Measurements from ENCODE around the gene TFG. TPM values are rescaled to one million over a fixed set of nuclear protein-coding genes. Genes with fewer than 3 reads are reported as not detected.

Gene TFG
- total RNA-seq, 5 donors from 2014 or later (not counting 1 experiment from before 2014, with no cell fraction given): 37.8 to 49.4 (median 44.1) TPM

GRCh38 chr3:100777271-100777670 lies 68.0 kb downstream of the TFG start:
- Mint-ChIP-seq H3K4me3 (no peak overlapping the region), H3K27me3 (no peaks in the 10 kb centered on the region), H3K4me1 (no peaks in the 10 kb centered on the region), H3K27ac (no peak overlapping the region), H3K9me3 (no peaks in the 10 kb centered on the region), H3K36me3 (no peaks in the 10 kb centered on the region)
- Histone ChIP-seq H3K27ac (ENCODE audit: low read length) (no peak overlapping the region), H3K4me3 (ENCODE audit: control insufficient read depth in 1 of 2, extremely low read depth in 1 of 2, low read length in 1 of 2) (no peak overlapping the region), H3K36me3 (ENCODE audit: control insufficient read depth in 2 of 2, extremely low read depth in 1 of 2, insufficient read depth in 1 of 2, low read length in 1 of 2) (no peaks in the 10 kb centered on the region), H3K27me3 (replicated peaks in 1 of 2; ENCODE audit: control insufficient read depth in 2 of 2, extremely low read depth in 1 of 2, insufficient read depth in 2 of 2, low read length in 1 of 2) (no peaks in the 10 kb centered on the region), H3K9me3 (no peaks in the 10 kb centered on the region), H3K4me1 (ENCODE audit: control insufficient read depth in 1 of 2, extremely low read depth in 1 of 2, insufficient read depth in 2 of 2, low read length in 2 of 2) (no peaks in the 10 kb centered on the region)
- POLR2A ChIA-PET: no interaction called here
- ATAC-seq (replicated peaks in 1 of 4) (no peak), DNase-seq (no peak)
- CTCF ChIA-PET: no interaction called here

GRCh38 chr3:100779480-100779879 lies 70.2 kb downstream of the TFG start:
- no peaks in the 10 kb centered on the region for H3K27me3 ChIP-seq (replicated peaks in 1 of 2; ENCODE audit: control insufficient read depth in 2 of 2, extremely low read depth in 1 of 2, insufficient read depth in 2 of 2, low read length in 1 of 2)
- DNase-seq (no peak), ATAC-seq (replicated peaks in 1 of 4) (no peak)
- H3K27ac ChIP-seq (ENCODE audit: low read length): no peak overlapping the region
- no peaks in the 10 kb centered on the region for H3K36me3 Mint-ChIP-seq
- peaks cover 0 to 3% of the 10 kb centered on the region in 2 donors for H3K27me3 Mint-ChIP-seq
- no peak overlapping the region for H3K27ac Mint-ChIP-seq
- H3K4me3 ChIP-seq (ENCODE audit: control insufficient read depth in 1 of 2, extremely low read depth in 1 of 2, low read length in 1 of 2): no peak overlapping the region
- peaks cover 0 to 1% (median 0%) of the 10 kb centered on the region in 3 donors for H3K9me3 Mint-ChIP-seq
- ChIA-PET CTCF (no interaction called here), POLR2A (no interaction called here)
- no peaks in the 10 kb centered on the region for H3K4me1 ChIP-seq (ENCODE audit: control insufficient read depth in 1 of 2, extremely low read depth in 1 of 2, insufficient read depth in 2 of 2, low read length in 2 of 2)
- no peaks in the 10 kb centered on the region for H3K4me1 Mint-ChIP-seq
- H3K36me3 ChIP-seq (ENCODE audit: control insufficient read depth in 2 of 2, extremely low read depth in 1 of 2, insufficient read depth in 1 of 2, low read length in 1 of 2): no peaks in the 10 kb centered on the region
- H3K4me3 Mint-ChIP-seq: no peak overlapping the region
- H3K9me3 ChIP-seq: no peaks in the 10 kb centered on the region

GRCh38 chr3:100780071-100780622 lies 70.9 kb downstream of the TFG start:
- Histone ChIP-seq H3K9me3 (no peaks in the 10 kb centered on the region), H3K4me1 (ENCODE audit: control insufficient read depth in 1 of 2, extremely low read depth in 1 of 2, insufficient read depth in 2 of 2, low read length in 2 of 2) (no peaks in the 10 kb centered on the region), H3K27me3 (replicated peaks in 1 of 2; ENCODE audit: control insufficient read depth in 2 of 2, extremely low read depth in 1 of 2, insufficient read depth in 2 of 2, low read length in 1 of 2) (no peaks in the 10 kb centered on the region), H3K27ac (ENCODE audit: low read length) (no peak overlapping the region), H3K4me3 (ENCODE audit: control insufficient read depth in 1 of 2, extremely low read depth in 1 of 2, low read length in 1 of 2) (no peak overlapping the region), H3K36me3 (ENCODE audit: control insufficient read depth in 2 of 2, extremely low read depth in 1 of 2, insufficient read depth in 1 of 2, low read length in 1 of 2) (no peaks in the 10 kb centered on the region)
- ATAC-seq (replicated peaks in 1 of 4): no peak
- no peaks in the 10 kb centered on the region for H3K36me3 Mint-ChIP-seq
- peaks cover 0 to 3% of the 10 kb centered on the region in 2 donors for H3K27me3 Mint-ChIP-seq
- WGBS (ENCODE audit: insufficient coverage): no CpG with 5 or more reads among the region's 2 CpGs
- no peaks in the 10 kb centered on the region for H3K4me1 Mint-ChIP-seq
- H3K27ac Mint-ChIP-seq: no peak overlapping the region
- H3K4me3 Mint-ChIP-seq: no peak overlapping the region
- peaks cover 0 to 4% (median 0%) of the 10 kb centered on the region in 3 donors for H3K9me3 Mint-ChIP-seq
- ChIA-PET CTCF (no interaction called here), POLR2A (no interaction called here)
- DNase-seq: no peak

GRCh38 chr3:100781301-100781700 lies 72.0 kb downstream of the TFG start:
- Mint-ChIP-seq H3K4me1 (no peaks in the 10 kb centered on the region), H3K27me3 (peaks cover 0 to 3% of the 10 kb centered on the region in 2 donors), H3K36me3 (no peaks in the 10 kb centered on the region), H3K9me3 (peaks cover 0 to 9% (median 0%) of the 10 kb centered on the region in 3 donors), H3K4me3 (no peak overlapping the region), H3K27ac (no peak overlapping the region)
- CTCF ChIA-PET: no interaction called here
- no peaks in the 10 kb centered on the region for H3K4me1 ChIP-seq (ENCODE audit: control insufficient read depth in 1 of 2, extremely low read depth in 1 of 2, insufficient read depth in 2 of 2, low read length in 2 of 2)
- no peaks in the 10 kb centered on the region for H3K9me3 ChIP-seq
- ATAC-seq (replicated peaks in 1 of 4) (no peak), DNase-seq (no peak)
- H3K4me3 ChIP-seq (ENCODE audit: control insufficient read depth in 1 of 2, extremely low read depth in 1 of 2, low read length in 1 of 2): no peak overlapping the region
- WGBS (ENCODE audit: insufficient coverage): 100% methylated on average over 1 of the region's 2 CpGs
- POLR2A ChIA-PET: no interaction called here
- no peaks in the 10 kb centered on the region for H3K27me3 ChIP-seq (replicated peaks in 1 of 2; ENCODE audit: control insufficient read depth in 2 of 2, extremely low read depth in 1 of 2, insufficient read depth in 2 of 2, low read length in 1 of 2)
- no peaks in the 10 kb centered on the region for H3K36me3 ChIP-seq (ENCODE audit: control insufficient read depth in 2 of 2, extremely low read depth in 1 of 2, insufficient read depth in 1 of 2, low read length in 1 of 2)
- no peak overlapping the region for H3K27ac ChIP-seq (ENCODE audit: low read length)

- ChIA-PET CTCF (no interaction called here), POLR2A (no interaction called here)
- no peak for DNase-seq
- no peak for ATAC-seq (replicated peaks in 1 of 4)
- no peak overlapping the region for H3K27ac Mint-ChIP-seq
- no peaks in the 10 kb centered on the region for H3K36me3 Mint-ChIP-seq
- Histone ChIP-seq H3K36me3 (ENCODE audit: control insufficient read depth in 2 of 2, extremely low read depth in 1 of 2, insufficient read depth in 1 of 2, low read length in 1 of 2) (no peaks in the 10 kb centered on the region), H3K9me3 (no peaks in the 10 kb centered on the region), H3K27ac (ENCODE audit: low read length) (no peak overlapping the region), H3K27me3 (replicated peaks in 1 of 2; ENCODE audit: control insufficient read depth in 2 of 2, extremely low read depth in 1 of 2, insufficient read depth in 2 of 2, low read length in 1 of 2) (no peaks in the 10 kb centered on the region), H3K4me3 (ENCODE audit: control insufficient read depth in 1 of 2, extremely low read depth in 1 of 2, low read length in 1 of 2) (no peak overlapping the region), H3K4me1 (ENCODE audit: control insufficient read depth in 1 of 2, extremely low read depth in 1 of 2, insufficient read depth in 2 of 2, low read length in 2 of 2) (no peaks in the 10 kb centered on the region)
- H3K4me3 Mint-ChIP-seq: no peak overlapping the region
- H3K9me3 Mint-ChIP-seq: peaks cover 0 to 9% (median 0%) of the 10 kb centered on the region in 3 donors
- peaks cover 0 to 3% of the 10 kb centered on the region in 2 donors for H3K27me3 Mint-ChIP-seq
- H3K4me1 Mint-ChIP-seq: no peaks in the 10 kb centered on the region
- WGBS (ENCODE audit: insufficient coverage): 56% methylated on average over 2 of the region's 2 CpGs
These were observed 73.1 kb downstream of the TFG start for GRCh38 chr3:100782348-100782747.

GRCh38 chr3:100782906-100783305 lies 73.6 kb downstream of the TFG start:
- H3K9me3 Mint-ChIP-seq: peaks cover 0 to 9% (median 0%) of the 10 kb centered on the region in 3 donors
- no peak overlapping the region for H3K4me3 ChIP-seq (ENCODE audit: control insufficient read depth in 1 of 2, extremely low read depth in 1 of 2, low read length in 1 of 2)
- H3K9me3 ChIP-seq: no peaks in the 10 kb centered on the region
- no peak overlapping the region for H3K27ac Mint-ChIP-seq
- ChIA-PET CTCF (no interaction called here), POLR2A (no interaction called here)
- peaks cover 0 to 3% of the 10 kb centered on the region in 2 donors for H3K27me3 Mint-ChIP-seq
- WGBS (ENCODE audit: insufficient coverage): no CpG with 5 or more reads among the region's 3 CpGs
- H3K4me3 Mint-ChIP-seq: no peak overlapping the region
- no peaks in the 10 kb centered on the region for H3K4me1 Mint-ChIP-seq
- DNase-seq (no peak), ATAC-seq (replicated peaks in 1 of 4) (no peak)
- no peaks in the 10 kb centered on the region for H3K36me3 ChIP-seq (ENCODE audit: control insufficient read depth in 2 of 2, extremely low read depth in 1 of 2, insufficient read depth in 1 of 2, low read length in 1 of 2)
- H3K4me1 ChIP-seq (ENCODE audit: control insufficient read depth in 1 of 2, extremely low read depth in 1 of 2, insufficient read depth in 2 of 2, low read length in 2 of 2): no peaks in the 10 kb centered on the region
- H3K27me3 ChIP-seq (replicated peaks in 1 of 2; ENCODE audit: control insufficient read depth in 2 of 2, extremely low read depth in 1 of 2, insufficient read depth in 2 of 2, low read length in 1 of 2): no peaks in the 10 kb centered on the region
- H3K27ac ChIP-seq (ENCODE audit: low read length): no peak overlapping the region
- H3K36me3 Mint-ChIP-seq: no peaks in the 10 kb centered on the region

GRCh38 chr3:100783619-100784018 lies 74.3 kb downstream of the TFG start:
- no peaks in the 10 kb centered on the region for H3K36me3 ChIP-seq (ENCODE audit: control insufficient read depth in 2 of 2, extremely low read depth in 1 of 2, insufficient read depth in 1 of 2, low read length in 1 of 2)
- no peaks in the 10 kb centered on the region for H3K9me3 ChIP-seq
- H3K36me3 Mint-ChIP-seq: no peaks in the 10 kb centered on the region
- DNase-seq: no peak
- H3K4me1 Mint-ChIP-seq: no peaks in the 10 kb centered on the region
- H3K27ac ChIP-seq (ENCODE audit: low read length): no peak overlapping the region
- no peaks in the 10 kb centered on the region for H3K27me3 ChIP-seq (replicated peaks in 1 of 2; ENCODE audit: control insufficient read depth in 2 of 2, extremely low read depth in 1 of 2, insufficient read depth in 2 of 2, low read length in 1 of 2)
- no CpG with 5 or more reads among the region's 3 CpGs for WGBS (ENCODE audit: insufficient coverage)
- H3K9me3 Mint-ChIP-seq: peaks cover 0 to 9% (median 0%) of the 10 kb centered on the region in 3 donors
- POLR2A ChIA-PET: no interaction called here
- H3K4me3 ChIP-seq (ENCODE audit: control insufficient read depth in 1 of 2, extremely low read depth in 1 of 2, low read length in 1 of 2): no peak overlapping the region
- H3K4me1 ChIP-seq (ENCODE audit: control insufficient read depth in 1 of 2, extremely low read depth in 1 of 2, insufficient read depth in 2 of 2, low read length in 2 of 2): no peaks in the 10 kb centered on the region
- no peak for ATAC-seq (replicated peaks in 1 of 4)
- H3K27me3 Mint-ChIP-seq: peaks cover 0 to 3% of the 10 kb centered on the region in 2 donors
- no peak overlapping the region for H3K27ac Mint-ChIP-seq
- H3K4me3 Mint-ChIP-seq: no peak overlapping the region
- CTCF ChIA-PET: interaction anchor here in 1 of 2 donors (0.7 kb wide), 1 partner anchor 602 kb away, joined by 3 read pairs; no protein-coding TSS in a partner anchor
